Astrocyte (in vitro differentiated cells and primary cell): ENCODE results near the gene PGGHG. TPM values are rescaled to one million over a fixed set of nuclear protein-coding genes. Genes with fewer than 3 reads are reported as not detected.

ENCODE experiments used
- DNase-seq: peaks from one replicate; pipeline ENCODE4 v3.0.0-alpha.2; 2010; ENCODE audit warnings: low read depth
- FAIRE-seq: peaks from 2 replicates; lab custom pipeline; 2011; peaks lifted over from hg19 to GRCh38; lab: Jason Lieb, UNC
- H2AFZ ChIP-seq: 2 replicates; pipeline ENCODE4 v1.6.0; 2012; ENCODE audit warnings: low read depth, low read length, inconsistent platforms
- H3K27ac ChIP-seq: 2 replicates; pipeline ENCODE4 v1.5.1; 2011; ENCODE audit warnings: low read depth, low read length, inconsistent platforms
- H3K27me3 ChIP-seq: 2 replicates; pipeline ENCODE4 v1.6.0; 2011; ENCODE audit warnings: low read length, inconsistent platforms; ENCODE audit not compliant: insufficient read depth
- H3K36me3 ChIP-seq: 2 replicates; pipeline ENCODE4 v1.5.1; 2011; ENCODE audit warnings: low read length, inconsistent platforms; ENCODE audit not compliant: insufficient read depth
- H3K4me1 ChIP-seq: 2 replicates; pipeline ENCODE4 v1.5.1; 2011; ENCODE audit warnings: low read length, inconsistent platforms; ENCODE audit not compliant: insufficient read depth
- H3K4me2 ChIP-seq: 2 replicates; pipeline ENCODE4 v1.6.0; 2012; ENCODE audit warnings: low read length, inconsistent platforms
- H3K4me3 ChIP-seq: 2 replicates; pipeline ENCODE4 v1.5.1; 2011; ENCODE audit warnings: low read depth, mild to moderate bottlenecking, low read length, inconsistent platforms; ENCODE audit not compliant: insufficient read depth
- H3K79me2 ChIP-seq: 2 replicates; pipeline ENCODE4 v1.6.0; 2012; ENCODE audit warnings: mild to moderate bottlenecking, low read length, inconsistent platforms; ENCODE audit not compliant: insufficient read depth
- H3K9ac ChIP-seq: 2 replicates; pipeline ENCODE4 v1.6.0; 2012; ENCODE audit warnings: mild to moderate bottlenecking, low read length, inconsistent platforms
- H3K9me3 ChIP-seq: 2 replicates; pipeline ENCODE4 v1.5.1; 2012; ENCODE audit warnings: low read depth, mild to moderate bottlenecking, low read length, inconsistent platforms; ENCODE audit not compliant: insufficient read depth
- H4K20me1 ChIP-seq: 2 replicates; pipeline ENCODE4 v1.6.0; 2012; ENCODE audit warnings: low read length, inconsistent platforms; ENCODE audit not compliant: insufficient read depth
- H3K27ac Mint-ChIP-seq: one replicate; pipeline ENCODE4 v1.8.0; 2021; ENCODE audit warnings: mild to moderate bottlenecking, mixed read lengths; ENCODE audit not compliant: unreplicated experiment
- H3K27me3 Mint-ChIP-seq: one replicate; pipeline ENCODE4 v1.8.0; 2021; ENCODE audit warnings: low read depth, mixed read lengths; ENCODE audit not compliant: unreplicated experiment
- H3K36me3 Mint-ChIP-seq: one replicate; pipeline ENCODE4 v1.8.0; 2021; ENCODE audit warnings: low read depth, mixed read lengths; ENCODE audit not compliant: unreplicated experiment
- H3K4me1 Mint-ChIP-seq: one replicate; pipeline ENCODE4 v1.8.0; 2021; ENCODE audit warnings: low read depth, mixed read lengths; ENCODE audit not compliant: unreplicated experiment
- H3K4me3 Mint-ChIP-seq: one replicate; pipeline ENCODE4 v1.8.0; 2021; ENCODE audit warnings: mild to moderate bottlenecking, moderate library complexity, mixed read lengths; ENCODE audit not compliant: unreplicated experiment
- H3K9me3 Mint-ChIP-seq: one replicate; pipeline ENCODE4 v1.8.0; 2021; ENCODE audit warnings: mild to moderate bottlenecking, mixed read lengths; ENCODE audit not compliant: unreplicated experiment
- EZH2 ChIP-seq: IDR thresholded peaks from 2 replicates; pipeline ENCODE4 v1.6.1; 2012; ENCODE audit warnings: mild to moderate bottlenecking, low read length, inconsistent platforms; ENCODE audit not compliant: insufficient read depth
- total RNA-seq: library from RNA; stranded (reverse); gene quantifications from 2 replicates; pipeline ENCODE4 v1.2.1, GENCODE V29; 2021
- TF ChIP-seq, protein P1 (sequence below): IDR thresholded peaks from 2 replicates; pipeline ENCODE4 v1.5.1; 2011; ENCODE audit warnings: low read depth, mild to moderate bottlenecking, inconsistent platforms, low read length, moderate library complexity; ENCODE audit not compliant: insufficient read depth

The PGGHG gene
- total RNA-seq, 1 donor from 2014 or later, result 25.1 TPM

- H3K4me3 Mint-ChIP-seq, result no peak overlapping the region
- no peak overlapping the region for H3K9ac ChIP-seq
- no peak overlapping the region for H3K4me3 ChIP-seq
- H3K4me1 Mint-ChIP-seq, result no peaks in the 10 kb centered on the region
- H3K27me3 ChIP-seq, result peaks cover 22% of the 10 kb centered on the region
- H3K27ac ChIP-seq, result no peak overlapping the region
- TF ChIP-seq, protein P1, sequence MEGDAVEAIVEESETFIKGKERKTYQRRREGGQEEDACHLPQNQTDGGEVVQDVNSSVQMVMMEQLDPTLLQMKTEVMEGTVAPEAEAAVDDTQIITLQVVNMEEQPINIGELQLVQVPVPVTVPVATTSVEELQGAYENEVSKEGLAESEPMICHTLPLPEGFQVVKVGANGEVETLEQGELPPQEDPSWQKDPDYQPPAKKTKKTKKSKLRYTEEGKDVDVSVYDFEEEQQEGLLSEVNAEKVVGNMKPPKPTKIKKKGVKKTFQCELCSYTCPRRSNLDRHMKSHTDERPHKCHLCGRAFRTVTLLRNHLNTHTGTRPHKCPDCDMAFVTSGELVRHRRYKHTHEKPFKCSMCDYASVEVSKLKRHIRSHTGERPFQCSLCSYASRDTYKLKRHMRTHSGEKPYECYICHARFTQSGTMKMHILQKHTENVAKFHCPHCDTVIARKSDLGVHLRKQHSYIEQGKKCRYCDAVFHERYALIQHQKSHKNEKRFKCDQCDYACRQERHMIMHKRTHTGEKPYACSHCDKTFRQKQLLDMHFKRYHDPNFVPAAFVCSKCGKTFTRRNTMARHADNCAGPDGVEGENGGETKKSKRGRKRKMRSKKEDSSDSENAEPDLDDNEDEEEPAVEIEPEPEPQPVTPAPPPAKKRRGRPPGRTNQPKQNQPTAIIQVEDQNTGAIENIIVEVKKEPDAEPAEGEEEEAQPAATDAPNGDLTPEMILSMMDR, result no peak
- no peak for TF ChIP-seq EZH2
- no peaks in the 10 kb centered on the region for H4K20me1 ChIP-seq
- H3K4me2 ChIP-seq, result no peak overlapping the region
- H3K9me3 Mint-ChIP-seq, result peaks cover 10% of the 10 kb centered on the region
- FAIRE-seq, result no peak
- no peaks in the 10 kb centered on the region for H3K9me3 ChIP-seq
- no peaks in the 10 kb centered on the region for H3K4me1 ChIP-seq
- H3K27ac Mint-ChIP-seq, result no peak overlapping the region
- no peak overlapping the region for H2AFZ ChIP-seq
- H3K36me3 Mint-ChIP-seq, result no peaks in the 10 kb centered on the region
- DNase-seq, result no peak
- no peaks in the 10 kb centered on the region for H3K79me2 ChIP-seq
- H3K27me3 Mint-ChIP-seq, result peaks cover 27% of the 10 kb centered on the region
- H3K36me3 ChIP-seq, result no peaks in the 10 kb centered on the region
Observed at GRCh38 chr11:271319-271715, 17.6 kb upstream of the PGGHG start.

- no peak overlapping the region for H3K4me2 ChIP-seq
- DNase-seq (no peak), FAIRE-seq (no peak)
- H3K4me1 ChIP-seq, result no peaks in the 10 kb centered on the region
- H3K27ac Mint-ChIP-seq, result no peak overlapping the region
- no peak overlapping the region for H3K27ac ChIP-seq
- no peaks in the 10 kb centered on the region for H3K79me2 ChIP-seq
- no peak overlapping the region for H3K4me3 ChIP-seq
- peaks cover 26% of the 10 kb centered on the region for H3K27me3 ChIP-seq
- peaks cover 18% of the 10 kb centered on the region for H3K9me3 Mint-ChIP-seq
- H3K9me3 ChIP-seq, result no peaks in the 10 kb centered on the region
- peaks cover 4% of the 10 kb centered on the region for H3K36me3 Mint-ChIP-seq
- H3K27me3 Mint-ChIP-seq, result peaks cover 29% of the 10 kb centered on the region
- H3K4me3 Mint-ChIP-seq, result no peak overlapping the region
- H2AFZ ChIP-seq, result no peak overlapping the region
- H3K9ac ChIP-seq, result no peak overlapping the region
- no peaks in the 10 kb centered on the region for H3K36me3 ChIP-seq
- H3K4me1 Mint-ChIP-seq, result no peaks in the 10 kb centered on the region
- H4K20me1 ChIP-seq, result no peaks in the 10 kb centered on the region
- TF ChIP-seq, protein P1, result no peak
Observed at GRCh38 chr11:272195-272930, 16.6 kb upstream of the PGGHG start.

DNA sequence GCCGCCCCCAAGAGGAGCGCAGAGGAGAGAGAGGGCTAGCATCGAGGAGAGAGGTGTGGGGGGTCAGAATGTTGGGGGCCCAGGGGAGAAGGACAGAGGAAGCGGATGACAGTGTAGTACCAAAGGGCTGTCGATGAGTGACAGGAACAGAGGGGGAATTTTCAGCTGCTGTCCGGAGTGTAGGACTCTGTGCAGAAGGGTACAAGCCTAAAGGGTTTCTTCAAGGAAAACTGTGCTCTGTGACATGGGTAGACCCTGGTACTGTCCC lies 16.1 kb upstream of the PGGHG start:
- Mint-ChIP-seq H3K36me3 (peaks cover 4% of the 10 kb centered on the region), H3K4me1 (no peaks in the 10 kb centered on the region), H3K9me3 (peaks cover 22% of the 10 kb centered on the region), H3K27ac (no peak overlapping the region), H3K27me3 (peaks cover 33% of the 10 kb centered on the region), H3K4me3 (no peak overlapping the region)
- TF ChIP-seq EZH2, result no peak
- TF ChIP-seq, protein P1, result no peak
- Histone ChIP-seq H3K4me1 (no peaks in the 10 kb centered on the region), H3K9me3 (no peaks in the 10 kb centered on the region), H3K79me2 (no peaks in the 10 kb centered on the region), H2AFZ (no peak overlapping the region), H3K27ac (no peak overlapping the region), H3K4me2 (no peak overlapping the region), H4K20me1 (no peaks in the 10 kb centered on the region), H3K4me3 (no peak overlapping the region), H3K27me3 (peaks cover 26% of the 10 kb centered on the region), H3K36me3 (no peaks in the 10 kb centered on the region), H3K9ac (no peak overlapping the region)
- no peak for DNase-seq
- FAIRE-seq, result no peak
